KOPT-K1 (cell line): Measurements from ENCODE around the gene SETMAR.
A peak's percentile ranks its signal among the peaks of the same experiment; 100 is the strongest.

Experiments
- H3K27ac ChIP-seq: fragments of 200-600 bp; sonication (generic); 2 replicates; pipeline ENCODE4 v1.5.1; 2016; ENCODE audit warnings: antibody characterized with exemption, mild to moderate bottlenecking, low read depth, low read length; ENCODE audit not compliant: poor library complexity, severe bottlenecking
- H3K36me3 ChIP-seq: fragments of 200-600 bp; sonication (generic); 2 replicates; pipeline ENCODE4 v1.5.1; 2017; ENCODE audit warnings: antibody characterized with exemption, mild to moderate bottlenecking, low read length, moderate library complexity; ENCODE audit not compliant: insufficient read depth
- H3K9me3 ChIP-seq: fragments of 200-600 bp; sonication (generic); 2 replicates; pipeline ENCODE4 v1.5.1; 2017; ENCODE audit warnings: antibody characterized with exemption, low read length, mild to moderate bottlenecking; ENCODE audit not compliant: insufficient read depth, poor library complexity, severe bottlenecking

Gene SETMAR

GRCh38 chr3:4332574-4332973 lies 29.4 kb downstream of the SETMAR start:
- Histone ChIP-seq H3K9me3 (peaks cover 28% of the 10 kb centered on the region), H3K36me3 (no peaks in the 10 kb centered on the region), H3K27ac (no peak overlapping the region)

- Histone ChIP-seq H3K9me3 (peaks cover 24% of the 10 kb centered on the region), H3K27ac (no peak overlapping the region), H3K36me3 (no peaks in the 10 kb centered on the region)
Measured at GRCh38 chr3:4332991-4333390, 29.8 kb downstream of the SETMAR start.

- Histone ChIP-seq H3K27ac (no peak overlapping the region), H3K9me3 (peaks cover 8% of the 10 kb centered on the region), H3K36me3 (no peaks in the 10 kb centered on the region)
Measured at GRCh38 chr3:4334548-4334947, 31.4 kb downstream of the SETMAR start.

- H3K36me3 ChIP-seq = no peaks in the 10 kb centered on the region
- no peaks in the 10 kb centered on the region for H3K9me3 ChIP-seq
- no peak overlapping the region for H3K27ac ChIP-seq
Measured at GRCh38 chr3:4335840-4336562, 32.8 kb downstream of the SETMAR start.

- no peaks in the 10 kb centered on the region for H3K9me3 ChIP-seq
- no peak overlapping the region for H3K27ac ChIP-seq
- H3K36me3 ChIP-seq = no peaks in the 10 kb centered on the region
Measured at GRCh38 chr3:4336850-4337546, 33.8 kb downstream of the SETMAR start.

GRCh38 chr3:4338751-4339150 lies 35.6 kb downstream of the SETMAR start:
- H3K9me3 ChIP-seq = no peaks in the 10 kb centered on the region
- no peak overlapping the region for H3K27ac ChIP-seq
- no peaks in the 10 kb centered on the region for H3K36me3 ChIP-seq

GRCh38 chr3:4340077-4340410 lies 36.9 kb downstream of the SETMAR start:
- no peaks in the 10 kb centered on the region for H3K9me3 ChIP-seq
- no peak overlapping the region for H3K27ac ChIP-seq
- no peaks in the 10 kb centered on the region for H3K36me3 ChIP-seq

- Histone ChIP-seq H3K9me3 (no peaks in the 10 kb centered on the region), H3K27ac (no peak overlapping the region), H3K36me3 (no peaks in the 10 kb centered on the region)
Measured at GRCh38 chr3:4340411-4341335, 37.5 kb downstream of the SETMAR start.

GRCh38 chr3:4341336-4341675 lies 38.1 kb downstream of the SETMAR start:
- H3K27ac ChIP-seq = no peak overlapping the region
- no peaks in the 10 kb centered on the region for H3K36me3 ChIP-seq
- H3K9me3 ChIP-seq = no peaks in the 10 kb centered on the region

GRCh38 chr3:4343258-4343657 lies 40.1 kb downstream of the SETMAR start:
- no peak overlapping the region for H3K27ac ChIP-seq
- no peaks in the 10 kb centered on the region for H3K36me3 ChIP-seq
- H3K9me3 ChIP-seq = no peaks in the 10 kb centered on the region

- Histone ChIP-seq H3K36me3 (no peaks in the 10 kb centered on the region), H3K9me3 (no peaks in the 10 kb centered on the region), H3K27ac (no peak overlapping the region)
Measured at GRCh38 chr3:4350789-4351163, 47.6 kb downstream of the SETMAR start.

- Histone ChIP-seq H3K36me3 (no peaks in the 10 kb centered on the region), H3K27ac (no peak overlapping the region)
Measured at GRCh38 chr3:4351164-4351855, 48.1 kb downstream of the SETMAR start.

GRCh38 chr3:4351872-4352271 lies 48.7 kb downstream of the SETMAR start:
- H3K27ac ChIP-seq = no peak overlapping the region
- H3K36me3 ChIP-seq = no peaks in the 10 kb centered on the region
- H3K9me3 ChIP-seq = no peaks in the 10 kb centered on the region

More at GRCh38 chr3:4351164-4351855, 48.1 kb downstream of the SETMAR start:
- H3K9me3 ChIP-seq = no peaks in the 10 kb centered on the region

- no peaks in the 10 kb centered on the region for H3K9me3 ChIP-seq
- no peaks in the 10 kb centered on the region for H3K36me3 ChIP-seq
- peak overlapping the region; percentile 17 for H3K27ac ChIP-seq
Measured at GRCh38 chr3:4355401-4356219, 52.4 kb downstream of the SETMAR start.
